RWPE1 (cell line): ENCODE measurements around the gene TNPO2.

Experiments
- CTCF ChIA-PET: fragments of 350-600 bp; sonication (Branson Sonifier 250); formaldehyde crosslinking; extraction: SDS; loops from one replicate; lab custom pipeline; 2021; lab: Yijun Ruan, JAX
- POLR2A ChIA-PET: fragments of 400-600 bp; formaldehyde crosslinking; extraction: SDS; loops from one replicate; lab custom pipeline; 2020; ENCODE audit warnings: antibody characterized with exemption; ENCODE audit not compliant: low non-redundant PET; lab: Yijun Ruan, JAX
- DNase-seq: peaks from one replicate; pipeline ENCODE4 v3.0.0; 2012; ENCODE audit warnings: low spot score
- H3K27ac ChIP-seq: fragments of 450-650 bp; 2 replicates; pipeline ENCODE4 v1.5.1; 2017
- TF ChIP-seq, protein P1 (sequence below): fragments of 450-650 bp; conservative IDR thresholded peaks from 2 replicates; pipeline ENCODE4 v1.5.1; 2017; ENCODE audit warnings: low read depth, mild to moderate bottlenecking

Gene TNPO2

DNA sequence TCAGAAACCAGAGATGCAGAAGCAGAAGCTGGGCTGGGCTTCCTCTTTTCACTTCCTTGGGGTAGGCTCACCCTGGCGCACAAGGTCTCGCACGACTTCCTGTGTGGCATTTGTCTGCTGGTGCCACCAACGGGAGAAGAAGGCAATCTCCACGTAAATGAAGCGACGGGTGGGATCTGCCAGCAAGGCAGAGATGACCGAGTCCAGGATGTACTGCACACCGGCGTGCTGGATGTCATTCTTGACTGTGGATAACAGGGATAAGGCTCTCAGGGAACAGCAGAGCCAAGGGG, 58.5 kb downstream of the TNPO2 start:
- ChIA-PET CTCF (no interaction called here), POLR2A (no interaction called here)
- DNase-seq = no peak
- peak overlapping the region; percentile 87; the same call in 1 of the 2 replicates for H3K27ac ChIP-seq
- TF ChIP-seq, protein P1, sequence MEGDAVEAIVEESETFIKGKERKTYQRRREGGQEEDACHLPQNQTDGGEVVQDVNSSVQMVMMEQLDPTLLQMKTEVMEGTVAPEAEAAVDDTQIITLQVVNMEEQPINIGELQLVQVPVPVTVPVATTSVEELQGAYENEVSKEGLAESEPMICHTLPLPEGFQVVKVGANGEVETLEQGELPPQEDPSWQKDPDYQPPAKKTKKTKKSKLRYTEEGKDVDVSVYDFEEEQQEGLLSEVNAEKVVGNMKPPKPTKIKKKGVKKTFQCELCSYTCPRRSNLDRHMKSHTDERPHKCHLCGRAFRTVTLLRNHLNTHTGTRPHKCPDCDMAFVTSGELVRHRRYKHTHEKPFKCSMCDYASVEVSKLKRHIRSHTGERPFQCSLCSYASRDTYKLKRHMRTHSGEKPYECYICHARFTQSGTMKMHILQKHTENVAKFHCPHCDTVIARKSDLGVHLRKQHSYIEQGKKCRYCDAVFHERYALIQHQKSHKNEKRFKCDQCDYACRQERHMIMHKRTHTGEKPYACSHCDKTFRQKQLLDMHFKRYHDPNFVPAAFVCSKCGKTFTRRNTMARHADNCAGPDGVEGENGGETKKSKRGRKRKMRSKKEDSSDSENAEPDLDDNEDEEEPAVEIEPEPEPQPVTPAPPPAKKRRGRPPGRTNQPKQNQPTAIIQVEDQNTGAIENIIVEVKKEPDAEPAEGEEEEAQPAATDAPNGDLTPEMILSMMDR = no peak

DNA sequence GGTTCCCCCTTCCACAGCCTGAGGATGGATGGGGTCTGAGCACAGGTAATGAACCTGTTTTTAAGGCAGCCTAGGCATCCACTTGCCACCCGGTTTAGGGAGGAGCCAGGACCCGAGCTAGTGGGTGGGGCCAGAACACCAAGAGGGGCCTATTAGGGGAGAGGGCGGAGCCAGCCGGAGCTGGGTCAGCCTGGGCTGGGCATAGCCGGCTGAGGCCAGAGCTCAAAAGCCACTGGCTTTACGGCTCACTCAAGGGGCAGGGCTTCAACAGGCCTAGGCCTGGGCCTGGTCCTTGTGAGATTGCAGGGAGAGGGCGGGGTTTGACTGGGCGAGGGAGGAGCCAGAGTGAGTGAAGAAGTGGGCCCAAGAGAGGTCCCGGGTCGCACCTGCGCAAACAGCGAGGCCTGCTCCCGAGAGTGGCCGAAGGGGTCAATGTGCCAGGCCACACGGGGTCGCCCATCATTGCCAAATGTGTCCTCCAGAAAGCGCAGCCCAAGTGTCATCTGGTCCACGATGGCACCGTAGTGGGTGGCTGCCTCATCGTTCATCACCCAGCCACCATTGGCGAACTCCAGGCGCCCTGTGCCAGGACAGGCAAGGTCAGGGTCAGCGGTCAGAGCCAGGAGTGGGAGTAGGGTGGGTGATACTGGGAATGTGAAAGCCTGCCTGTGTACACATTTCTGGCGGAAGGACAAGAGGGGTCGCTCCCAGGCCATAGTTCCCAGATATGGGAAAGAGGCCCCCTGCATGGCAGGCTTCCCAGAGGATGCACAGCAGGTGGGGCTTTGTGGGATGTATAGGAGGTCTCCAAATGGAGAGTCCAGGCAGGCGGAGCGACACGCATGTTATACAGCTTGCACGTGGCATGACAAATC, 59.1 kb downstream of the TNPO2 start:
- peak overlapping the region; percentile 87 for H3K27ac ChIP-seq
- TF ChIP-seq, protein P1 = no peak
- POLR2A ChIA-PET = no interaction called here
- CTCF ChIA-PET = interaction anchor here (0.7 kb wide), 1 partner anchor 128 kb away, joined by 3 read pairs; no protein-coding TSS in a partner anchor
- no peak for DNase-seq

DNA sequence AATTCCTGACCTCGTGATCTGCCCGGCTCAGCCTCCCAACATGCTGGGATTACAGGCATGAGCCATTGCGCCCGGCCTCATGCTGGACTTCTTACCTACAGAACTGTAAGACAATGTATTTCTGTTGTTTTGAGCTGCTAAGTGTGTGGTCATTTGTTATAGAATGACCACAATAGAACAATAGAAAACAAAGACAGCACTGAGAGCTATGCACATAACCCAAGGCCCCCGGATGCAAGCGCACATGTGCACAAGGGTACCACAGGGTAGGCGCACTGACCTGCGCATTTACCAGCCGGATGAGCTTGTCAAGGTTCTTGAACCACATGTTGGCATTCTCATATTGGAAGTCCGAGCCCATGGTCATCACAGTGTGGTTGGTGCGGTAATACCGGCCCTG, 62.8 kb downstream of the TNPO2 start:
- H3K27ac ChIP-seq = no peak overlapping the region
- CTCF ChIA-PET = interaction anchor here (0.6 to 1.4 kb wide), 3 partner anchors 11 to 506 kb away, joined by 3 read pairs; no protein-coding TSS in a partner anchor
- TF ChIP-seq, protein P1 = no peak
- no peak for DNase-seq
- POLR2A ChIA-PET = no interaction called here

DNA sequence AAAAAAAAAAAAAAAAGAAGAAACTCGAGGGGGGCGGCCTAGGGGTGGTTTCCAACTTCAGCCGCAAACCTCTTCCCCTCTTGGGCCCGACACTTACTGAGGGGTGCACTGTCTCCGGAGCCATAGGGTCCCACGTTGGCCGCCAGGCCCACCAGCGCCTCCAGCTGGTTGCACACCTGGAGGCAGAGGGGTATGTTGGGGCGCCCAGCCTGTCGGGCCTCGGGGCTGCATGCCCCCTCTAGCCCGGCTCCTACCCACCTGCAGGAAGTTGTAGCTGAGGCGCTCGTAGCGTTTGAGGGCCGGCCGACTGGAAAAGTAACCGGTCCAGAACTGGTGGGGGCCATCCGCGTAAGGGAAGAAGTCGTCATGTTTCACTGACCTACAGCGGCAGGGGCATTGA, 65.8 kb downstream of the TNPO2 start:
- H3K27ac ChIP-seq = no peak overlapping the region
- TF ChIP-seq, protein P1 = no peak
- CTCF ChIA-PET = interaction anchor here (0.6 kb wide), 1 partner anchor 204 kb away, joined by 5 read pairs; no protein-coding TSS in a partner anchor
- POLR2A ChIA-PET = no interaction called here
- DNase-seq = no peak

DNA sequence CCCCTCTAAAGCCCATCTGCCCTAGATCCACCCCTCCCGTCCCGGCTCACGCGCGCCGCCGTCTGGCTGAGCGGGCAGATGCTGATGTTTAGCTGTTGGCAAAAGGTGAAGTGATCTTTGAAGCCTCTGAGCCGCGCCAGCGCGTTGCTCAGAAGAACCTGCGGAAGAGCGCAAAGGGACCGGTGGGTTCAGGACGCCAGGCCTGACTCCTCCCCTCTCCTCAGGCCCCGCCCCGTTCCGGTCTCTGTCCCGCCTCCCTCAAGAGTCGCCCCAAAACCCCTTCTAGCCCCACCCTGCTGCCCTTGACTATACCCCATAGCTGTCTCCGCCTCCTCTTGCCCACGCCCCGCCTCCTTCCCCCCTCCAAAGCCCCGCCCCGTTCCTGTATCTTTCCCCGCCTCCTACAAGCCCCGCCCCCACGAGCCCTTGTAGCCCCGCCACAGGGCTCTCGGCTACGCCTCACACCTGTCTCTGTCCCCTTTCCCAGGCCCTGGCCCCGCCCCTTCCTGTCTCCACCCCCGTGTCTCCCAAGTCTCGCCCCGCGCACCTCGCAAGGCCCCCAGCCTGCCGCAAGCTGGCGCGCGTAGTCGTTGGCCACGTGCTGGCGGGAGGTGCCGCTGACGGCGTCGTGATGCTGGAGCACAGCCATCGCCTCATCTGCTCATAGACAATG, 66.7 kb downstream of the TNPO2 start:
- TF ChIP-seq, protein P1 = no peak
- DNase-seq = no peak
- CTCF ChIA-PET = no interaction called here
- no peak overlapping the region for H3K27ac ChIP-seq
- POLR2A ChIA-PET = no interaction called here

DNA sequence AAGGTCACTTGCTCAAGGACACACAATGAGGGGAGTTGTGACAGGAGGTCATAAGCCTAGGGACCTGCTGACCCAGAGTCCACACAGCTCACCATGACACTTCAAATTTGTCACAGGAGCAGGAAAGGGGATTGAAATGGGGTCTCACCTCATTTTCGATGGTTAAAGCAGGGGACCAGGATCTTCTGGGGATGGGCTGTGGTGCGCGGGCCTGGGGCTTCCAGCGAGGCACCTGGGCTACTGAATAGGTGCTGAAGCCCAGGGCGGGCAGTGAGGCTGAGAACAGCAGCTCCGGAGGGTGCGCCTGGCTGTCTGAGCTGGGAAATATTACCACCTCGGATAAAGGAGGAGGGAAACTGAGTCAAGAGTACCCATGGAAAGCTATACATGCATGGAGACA, 68.2 kb downstream of the TNPO2 start:
- POLR2A ChIA-PET = no interaction called here
- TF ChIP-seq, protein P1 = no peak
- CTCF ChIA-PET = no interaction called here

More for the DNA sequence above, 68.2 kb downstream of the TNPO2 start:
- H3K27ac ChIP-seq = no peak overlapping the region
- no peak for DNase-seq
